PC-9 (cell line): ENCODE measurements around the gene SSMEM1. TPM values are rescaled to one million over a fixed set of nuclear protein-coding genes. Genes with fewer than 3 reads are reported as not detected.

Experiments used
- BruUV-seq: library from RNA; stranded (reverse); fragments of 400-500 nt; replicated peaks from 2 replicates; lab custom pipeline; 2021; lab: Mats Ljungman, UMichigan
- CTCF ChIA-PET: fragments of 300-600 bp; sonication (Branson Sonifier 250); formaldehyde crosslinking; loops from one replicate; lab custom pipeline; 2022; ENCODE audit warnings: antibody characterized with exemption; lab: Charles Lee
- POLR2A ChIA-PET: fragments of 300-600 bp; sonication (Branson Sonifier 250); formaldehyde crosslinking; loops from one replicate; lab custom pipeline; 2022; ENCODE audit warnings: antibody characterized with exemption; ENCODE audit not compliant: unreplicated experiment; lab: Charles Lee
- DNase-seq, 2 experiments: peaks; one replicate each; pipeline versions ENCODE4 v3.0.0 to v3.0.0-alpha.2; 2015 to 2022; ENCODE audit warnings: mixed read lengths in 1 of 2
- H2AFZ ChIP-seq: fragments of 200-600 bp; sonication (generic); 2 replicates; pipeline ENCODE4 v1.8.1; 2017; ENCODE audit warnings: antibody characterized with exemption
- H3F3A ChIP-seq: fragments of 200-600 bp; sonication (generic); 2 replicates; pipeline ENCODE4 v1.8.1; 2017; ENCODE audit warnings: antibody characterized with exemption, mild to moderate bottlenecking, low read depth; ENCODE audit not compliant: insufficient read depth
- H3K27ac ChIP-seq: fragments of 200-600 bp; sonication (generic); 2 replicates; pipeline ENCODE4 v1.6.1; 2016; ENCODE audit warnings: mixed run types
- H3K27me3 ChIP-seq: fragments of 200-600 bp; sonication (generic); 2 replicates; pipeline ENCODE4 v1.6.1; 2016; ENCODE audit warnings: low read depth, mixed run types; ENCODE audit not compliant: insufficient read depth
- H3K36me3 ChIP-seq: fragments of 200-600 bp; sonication (generic); 2 replicates; pipeline ENCODE4 v1.6.1; 2016; ENCODE audit warnings: low read depth, mixed run types
- H3K4me1 ChIP-seq: fragments of 200-600 bp; sonication (generic); replicated peaks from 2 replicates; pipeline ENCODE4 v1.6.1; 2016; ENCODE audit warnings: mixed run types; ENCODE audit not compliant: insufficient read depth
- H3K4me2 ChIP-seq: fragments of 200-600 bp; sonication (generic); 2 replicates; pipeline ENCODE4 v1.6.1; 2017; ENCODE audit warnings: mixed run types
- H3K4me3 ChIP-seq: fragments of 200-600 bp; sonication (generic); 2 replicates; pipeline ENCODE4 v1.6.1; 2016; ENCODE audit warnings: mixed run types
- H3K79me2 ChIP-seq: fragments of 200-600 bp; sonication (generic); 2 replicates; pipeline ENCODE4 v1.6.1; 2017; ENCODE audit warnings: low read depth, mixed run types
- H3K9me2 ChIP-seq: fragments of 200-600 bp; sonication (generic); 2 replicates; pipeline ENCODE4 v1.8.1; 2017; ENCODE audit warnings: mild to moderate bottlenecking; ENCODE audit not compliant: insufficient read depth
- H3K9me3 ChIP-seq: fragments of 200-600 bp; sonication (generic); 2 replicates; pipeline ENCODE4 v1.8.1; 2016; ENCODE audit warnings: low read depth; ENCODE audit not compliant: insufficient read depth
- H4K20me1 ChIP-seq: fragments of 200-600 bp; sonication (generic); 2 replicates; pipeline ENCODE4 v1.8.1; 2017; ENCODE audit not compliant: insufficient read depth
- CTCF ChIP-seq: fragments of 200-600 bp; sonication (generic); conservative IDR thresholded peaks from 2 replicates; pipeline ENCODE4 v1.6.1; 2017; ENCODE audit warnings: mixed run types, antibody characterized with exemption, mild to moderate bottlenecking, moderate library complexity
- EZH2 ChIP-seq: fragments of 200-600 bp; sonication (generic); IDR thresholded peaks from 2 replicates; pipeline ENCODE4 v1.8.0; 2017; ENCODE audit warnings: antibody characterized with exemption, low read depth
- intact Hi-C: fragments of 100-400 bp; cut with micrococcal nuclease; formaldehyde crosslinking; loops from one replicate; pipeline ENCODE4 v1.10.0; 2022; ENCODE audit not compliant: unreplicated experiment
- total RNA-seq: library from RNA; stranded (reverse); gene quantifications from 2 replicates; pipeline ENCODE4 v1.2.3, GENCODE V29; 2021

Gene SSMEM1
- total RNA-seq, 1 experiment from 2014 or later, result not detected

DNA sequence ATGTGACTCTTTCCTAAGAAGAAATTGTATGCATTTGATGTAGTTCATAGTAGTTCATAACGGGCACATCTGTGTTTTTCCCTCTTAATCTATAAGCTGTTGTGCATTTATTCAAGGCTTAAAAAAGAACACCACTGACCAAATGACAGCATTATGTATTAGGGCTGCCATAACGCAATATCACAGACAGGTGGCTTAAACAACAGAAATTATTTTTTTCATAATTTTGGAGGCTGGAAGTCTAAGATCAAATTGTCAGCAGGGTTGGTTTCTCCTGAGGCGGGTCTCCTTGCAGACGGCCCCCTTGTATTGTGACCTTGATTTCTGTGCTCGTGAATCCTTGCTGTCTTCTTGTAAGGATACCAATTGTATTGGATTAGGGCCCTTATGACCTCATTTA lies 627 bp upstream of the SSMEM1 start:
- no peak for DNase-seq
- no peak overlapping the region for H3K27ac ChIP-seq
- H4K20me1 ChIP-seq, result no peaks in the 10 kb centered on the region; the same call in 1 of the 2 replicates
- no peak overlapping the region for H3K4me3 ChIP-seq
- intact Hi-C loops, result no loop called here
- peaks cover 32% of the 10 kb centered on the region for H3K4me1 ChIP-seq
- no peaks in the 10 kb centered on the region for H3K27me3 ChIP-seq
- peaks cover 15% of the 10 kb centered on the region for H3K79me2 ChIP-seq
- 0 out of 2 replicates have a peak overlapping the region, but pooled peaks have one; percentile 31 for H2AFZ ChIP-seq
- H3K9me3 ChIP-seq, result no peaks in the 10 kb centered on the region
- 0 out of 2 replicates have a peak, but pooled peaks cover 13% of the 10 kb centered on the region for H3K36me3 ChIP-seq
- POLR2A ChIA-PET, result no interaction called here
- CTCF ChIA-PET, result interaction anchor here (0.7 kb wide), 1 partner anchor 296 kb away, joined by 5 read pairs; no protein-coding TSS in a partner anchor
- peaks cover 34% of the 10 kb centered on the region for H3F3A ChIP-seq
- TF ChIP-seq CTCF, result no peak; the same call in 1 of the 2 replicates
- no peak for TF ChIP-seq EZH2
- no peak overlapping the region for H3K4me2 ChIP-seq
- no TSS peak for BruUV-seq
- H3K9me2 ChIP-seq, result no peaks in the 10 kb centered on the region

DNA sequence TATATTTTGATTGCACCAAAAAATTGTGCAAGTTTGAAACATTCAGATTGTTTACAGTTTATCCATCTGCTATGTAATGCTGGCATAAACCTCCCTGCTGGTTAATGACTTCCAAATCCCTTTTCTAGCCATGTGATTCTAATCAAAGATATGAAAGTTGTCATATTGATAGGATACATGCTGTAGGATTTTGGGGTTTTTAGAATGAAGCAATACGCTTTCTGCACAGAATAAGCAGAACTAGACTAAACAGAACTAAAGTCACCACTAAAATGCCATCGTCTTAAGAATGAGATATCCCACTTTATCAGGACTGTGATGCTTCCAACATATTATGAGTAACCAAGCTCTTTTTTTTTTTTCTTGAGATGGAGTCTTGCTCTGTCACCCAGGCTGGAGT lies 856 bp downstream of the SSMEM1 start:
- Histone ChIP-seq H3F3A (peaks cover 34% of the 10 kb centered on the region), H3K27ac (no peak overlapping the region), H3K9me3 (no peaks in the 10 kb centered on the region), H3K79me2 (peaks cover 10% of the 10 kb centered on the region), H3K4me3 (no peak overlapping the region), H3K4me2 (no peak overlapping the region), H3K4me1 (peaks cover 27% of the 10 kb centered on the region), H2AFZ (no peak overlapping the region), H3K36me3 (0 out of 2 replicates have a peak, but pooled peaks cover 2% of the 10 kb centered on the region), H4K20me1 (no peaks in the 10 kb centered on the region), H3K27me3 (no peaks in the 10 kb centered on the region), H3K9me2 (no peaks in the 10 kb centered on the region)
- DNase-seq, result no peak
- BruUV-seq, result no TSS peak
- ChIA-PET CTCF (no interaction called here), POLR2A (no interaction called here)
- intact Hi-C loops, result no loop called here
- TF ChIP-seq CTCF, result no peak
- TF ChIP-seq EZH2, result no peak

DNA sequence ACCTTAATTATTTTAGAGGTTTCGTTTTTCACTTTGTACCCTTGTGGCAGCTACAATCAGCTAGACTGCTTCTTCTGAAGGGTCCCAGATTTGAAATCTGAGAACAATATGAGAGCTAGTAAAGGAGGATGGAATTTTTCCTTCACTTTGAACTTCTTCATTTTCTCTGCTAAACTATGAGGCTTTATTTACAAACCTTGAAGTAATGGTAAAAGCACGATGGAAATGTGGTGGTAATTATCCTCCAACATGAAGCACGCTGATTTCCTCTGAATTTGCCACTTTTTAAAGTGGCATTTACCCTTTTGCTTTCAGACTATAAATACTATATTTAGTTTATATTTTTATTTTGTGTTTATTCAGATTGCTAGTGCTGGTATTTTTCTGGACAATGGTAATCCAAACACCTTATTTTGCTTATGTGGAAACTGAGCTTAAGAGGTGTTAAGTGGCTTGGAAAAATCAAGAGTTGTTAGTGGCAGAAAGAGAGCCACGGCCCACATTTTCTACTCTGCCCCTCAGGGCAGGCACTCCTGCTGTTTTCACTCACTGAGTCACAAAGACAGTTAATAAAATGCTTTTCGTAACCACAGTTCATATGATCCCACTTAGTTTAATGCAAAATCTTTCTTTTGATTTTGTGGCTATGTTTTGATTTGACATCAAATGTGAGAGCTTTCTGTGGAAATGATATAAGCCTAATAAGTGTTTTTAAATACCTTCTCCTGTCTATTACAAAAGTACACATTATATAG lies 2.7 kb downstream of the SSMEM1 start:
- no TSS peak for BruUV-seq
- Histone ChIP-seq H2AFZ (no peak overlapping the region; the same call in 1 of the 2 replicates), H3K9me2 (no peaks in the 10 kb centered on the region), H3K27me3 (no peaks in the 10 kb centered on the region), H3K9me3 (no peaks in the 10 kb centered on the region), H3K79me2 (no peaks in the 10 kb centered on the region), H3K27ac (no peak overlapping the region), H3K36me3 (no peaks in the 10 kb centered on the region), H4K20me1 (no peaks in the 10 kb centered on the region), H3F3A (peaks cover 20% of the 10 kb centered on the region; the same call in 1 of the 2 replicates), H3K4me3 (no peak overlapping the region), H3K4me2 (peak overlapping the region; percentile 42), H3K4me1 (peaks cover 19% of the 10 kb centered on the region)
- no peak for TF ChIP-seq EZH2
- TF ChIP-seq CTCF, result no peak
- ChIA-PET CTCF (interaction anchor here (0.6 to 0.7 kb wide), 3 partner anchors 104 to 710 kb away, joined by 3 to 19 read pairs (median 5); no protein-coding TSS in a partner anchor), POLR2A (interaction anchor here (0.6 kb wide), 1 partner anchor 910 kb away, joined by 5 read pairs; no protein-coding TSS in a partner anchor)
- DNase-seq, result peak in 1 of 2 experiments; percentile 46
- intact Hi-C loops, result no loop called here
